Bronchial epithelial cell (primary cell): Measurements from ENCODE around the gene LAMC3. TPM values are rescaled to one million over a fixed set of nuclear protein-coding genes. Genes with fewer than 3 reads are reported as not detected.

Source experiments
- DNase-seq: peaks from one replicate; pipeline ENCODE4 v3.0.0-alpha.2; 2010; ENCODE audit warnings: low read depth
- FAIRE-seq: peaks from 2 replicates; lab custom pipeline; 2011; peaks lifted over from hg19 to GRCh38; lab: Jason Lieb, UNC
- H3K27me3 ChIP-seq: 2 replicates; pipeline ENCODE4 v1.5.1; 2011; ENCODE audit warnings: low read length; ENCODE audit not compliant: control insufficient read depth, insufficient read depth
- H3K36me3 ChIP-seq: 2 replicates; pipeline ENCODE4 v1.5.1; 2011; ENCODE audit warnings: low read length; ENCODE audit not compliant: control insufficient read depth, insufficient read depth
- H3K4me3 ChIP-seq: 2 replicates; pipeline ENCODE4 v1.5.1; 2011; ENCODE audit warnings: mild to moderate bottlenecking, low read depth, low read length, control low read depth
- CTCF ChIP-seq: IDR thresholded peaks from 2 replicates; pipeline ENCODE4 v1.5.1; 2011; ENCODE audit warnings: mild to moderate bottlenecking, moderate library complexity, low read length, control low read depth, inconsistent platforms; ENCODE audit not compliant: insufficient read depth, severe bottlenecking
- total RNA-seq: library from RNA; depleted of rRNA; stranded (reverse); fragments of >200 nt; gene quantifications from 2 replicates; pipeline ENCODE4 v1.2.1, GENCODE V29; 2014

LAMC3 gene
- total RNA-seq, 1 donor from 2014 or later: not detected

- Histone ChIP-seq H3K36me3 (no peaks in the 10 kb centered on the region), H3K27me3 (peaks cover 8% of the 10 kb centered on the region), H3K4me3 (no peak overlapping the region)
- no peak for DNase-seq
- no peak for TF ChIP-seq CTCF
- FAIRE-seq: no peak
These were observed 27.1 kb downstream of the LAMC3 start for GRCh38 chr9:131036071-131036470.

- TF ChIP-seq CTCF: no peak
- FAIRE-seq (no peak), DNase-seq (no peak)
- Histone ChIP-seq H3K4me3 (no peak overlapping the region), H3K27me3 (peaks cover 8% of the 10 kb centered on the region), H3K36me3 (no peaks in the 10 kb centered on the region)
These were observed 27.8 kb downstream of the LAMC3 start for GRCh38 chr9:131036529-131037334.

- DNase-seq: no peak
- H3K27me3 ChIP-seq: peaks cover 8% of the 10 kb centered on the region
- no peak for FAIRE-seq
These were observed 28.6 kb downstream of the LAMC3 start for GRCh38 chr9:131037335-131038255.

GRCh38 chr9:131038256-131039128, 29.5 kb downstream of the LAMC3 start:
- FAIRE-seq (no peak), DNase-seq (no peak)
- TF ChIP-seq CTCF: no peak
- no peaks in the 10 kb centered on the region for H3K36me3 ChIP-seq
- H3K4me3 ChIP-seq: no peak overlapping the region
- H3K27me3 ChIP-seq: peaks cover 8% of the 10 kb centered on the region

More at GRCh38 chr9:131037335-131038255, 28.6 kb downstream of the LAMC3 start:
- TF ChIP-seq CTCF: no peak
- H3K36me3 ChIP-seq: no peaks in the 10 kb centered on the region
- H3K4me3 ChIP-seq: no peak overlapping the region
